ENCODE results near the gene C14orf180. TPM values are rescaled to one million over a fixed set of nuclear protein-coding genes. Genes with fewer than 3 reads are reported as not detected.

The C14orf180 gene
- total and polyA plus RNA-seq, 10 of the 15 experiments (the other 5 are each of a cell fraction or from before 2014, with no cell fraction given), result not detected

GRCh38 chr14:104582662-104583061 is 3.1 kb downstream of the C14orf180 start:
- Histone ChIP-seq H3K4me2 (ENCODE audit: control insufficient read depth, insufficient read depth) (no peak overlapping the region), H3K4me1 (ENCODE audit: control insufficient read depth, insufficient read depth, low read length) (no peaks in the 10 kb centered on the region), H3K27ac (ENCODE audit: control insufficient read depth, insufficient read depth) (no peak overlapping the region), H2AFZ (ENCODE audit: control insufficient read depth, low read depth, low read length) (no peak overlapping the region), H4K20me1 (ENCODE audit: control insufficient read depth, insufficient read depth) (no peaks in the 10 kb centered on the region), H3K9me3 (replicated peaks; ENCODE audit: control insufficient read depth, insufficient read depth, low read length) (no peaks in the 10 kb centered on the region), H3K36me3 (ENCODE audit: control insufficient read depth in 2 of 2, insufficient read depth in 2 of 2, low read length in 1 of 2) (no peaks in the 10 kb centered on the region), H3K79me2 (ENCODE audit: control insufficient read depth, insufficient read depth, low read length) (no peaks in the 10 kb centered on the region), H3K4me3 (no peak overlapping the region), H3K9ac (ENCODE audit: control insufficient read depth, insufficient read depth, low read length) (no peak overlapping the region), H3K27me3 (replicated peaks in 1 of 2; ENCODE audit: control insufficient read depth in 2 of 2, insufficient read depth in 2 of 2, low read length in 1 of 2) (peaks cover 0 to 4% of the 10 kb centered on the region in 2 experiments; a peak in 2 of 4 replicates)
- in situ Hi-C loops (cut with MboI), result no loop called here
- no TSS peak for BruUV-seq (replicated peaks)
- RAD21 ChIA-PET (ENCODE audit: unreplicated experiment), result no interaction called here
- WGBS (ENCODE audit: insufficient coverage, insufficient replicate concordance, low lambda C conversion rate, missing lambda C conversion rate), result 35% methylated on average over 12 of the region's 12 CpGs
- no peak for ATAC-seq
- CTCF ChIA-PET, result no interaction called here
- FAIRE-seq, result no peak
- no peak for DNase-seq (ENCODE audit: low read depth, low spot score)
- SMC1A ChIA-PET (ENCODE audit: uncharacterized antibody, unreplicated experiment), result no interaction called here
- POLR2A ChIA-PET, result no interaction called here
- intact Hi-C loops (cut with micrococcal nuclease; ENCODE audit: unreplicated experiment), result no loop called here
- no peak for TF ChIP-seq PKNOX1 (IDR thresholded peaks at IDR 0.05)
- TF ChIP-seq SP1 (IDR thresholded peaks at IDR 0.05; ENCODE audit: low read depth, low read length), result no peak
- no peak for TF ChIP-seq BMI1 (IDR thresholded peaks at IDR 0.05; ENCODE audit: borderline replicate concordance)
- no peak for TF ChIP-seq MLLT1 (IDR thresholded peaks at IDR 0.05)
- no peak for TF ChIP-seq ZNF687 (IDR thresholded peaks at IDR 0.05)
- no peak for TF ChIP-seq BCL11A (IDR thresholded peaks at IDR 0.05; ENCODE audit: low read depth, low read length)
- TF ChIP-seq TARDBP (IDR thresholded peaks at IDR 0.05; ENCODE audit: borderline replicate concordance), result no peak
- no peak for TF ChIP-seq ATF3 (IDR thresholded peaks at IDR 0.05; ENCODE audit: borderline replicate concordance, extremely low read depth, low read depth, low read length)
- TF ChIP-seq ASH2L (IDR thresholded peaks at IDR 0.05; ENCODE audit: borderline replicate concordance, low read depth), result no peak
- TF ChIP-seq ZBTB11 (CRISPR knock-in tag; IDR thresholded peaks at IDR 0.05), result no peak
- no peak for TF ChIP-seq SREBF2 (IDR thresholded peaks at IDR 0.05; ENCODE audit: low read length)
- no peak for TF ChIP-seq SMARCA5 (IDR thresholded peaks at IDR 0.05)
- no peak for TF ChIP-seq NRF1 (conservative IDR thresholded peaks at IDR 0.05; ENCODE audit: low read depth, low read length)

All from GM12878 (cell line).